GM12872 (cell line): ENCODE results near the gene ADGRV1.

Source experiments
- TF ChIP-seq, protein P1 (sequence below): IDR thresholded peaks from 3 replicates; pipeline ENCODE4 v1.5.1; 2011; ENCODE audit warnings: low read depth, mild to moderate bottlenecking, low read length, moderate library complexity; ENCODE audit not compliant: insufficient read depth

The ADGRV1 gene

DNA sequence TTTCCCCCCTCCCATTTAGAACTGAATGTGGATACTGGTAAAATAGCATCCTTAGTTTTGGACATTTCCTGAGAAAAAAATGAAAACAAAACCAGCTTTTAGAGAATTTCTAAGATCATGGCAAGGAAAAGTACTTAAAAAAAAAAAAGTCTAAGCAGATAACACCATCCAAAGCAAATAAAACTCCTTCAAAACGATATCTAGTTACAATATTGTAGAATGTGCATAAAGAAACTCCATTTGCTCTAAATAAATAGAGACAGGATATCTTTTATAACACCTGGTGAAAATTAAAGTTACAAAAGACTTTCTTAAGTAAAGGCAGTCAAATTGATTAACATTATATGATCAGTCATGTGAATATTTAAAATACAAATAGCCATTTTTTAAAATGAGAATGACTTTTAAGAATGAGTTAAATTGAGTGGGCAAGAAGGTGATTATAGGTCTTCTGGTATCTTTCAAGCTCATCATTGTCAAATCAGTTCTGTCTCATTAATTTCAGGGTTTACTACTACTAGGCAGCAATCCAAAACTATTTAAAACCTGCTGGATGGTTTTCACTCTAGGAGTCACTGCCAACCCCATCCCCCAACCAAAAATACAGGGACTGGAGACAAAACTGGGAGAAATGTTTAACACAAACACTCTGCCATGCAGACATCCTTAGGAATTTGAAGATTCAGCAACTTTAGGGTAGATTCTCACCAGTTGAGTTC is 382.6 kb downstream of the ADGRV1 start:
- TF ChIP-seq, protein P1, sequence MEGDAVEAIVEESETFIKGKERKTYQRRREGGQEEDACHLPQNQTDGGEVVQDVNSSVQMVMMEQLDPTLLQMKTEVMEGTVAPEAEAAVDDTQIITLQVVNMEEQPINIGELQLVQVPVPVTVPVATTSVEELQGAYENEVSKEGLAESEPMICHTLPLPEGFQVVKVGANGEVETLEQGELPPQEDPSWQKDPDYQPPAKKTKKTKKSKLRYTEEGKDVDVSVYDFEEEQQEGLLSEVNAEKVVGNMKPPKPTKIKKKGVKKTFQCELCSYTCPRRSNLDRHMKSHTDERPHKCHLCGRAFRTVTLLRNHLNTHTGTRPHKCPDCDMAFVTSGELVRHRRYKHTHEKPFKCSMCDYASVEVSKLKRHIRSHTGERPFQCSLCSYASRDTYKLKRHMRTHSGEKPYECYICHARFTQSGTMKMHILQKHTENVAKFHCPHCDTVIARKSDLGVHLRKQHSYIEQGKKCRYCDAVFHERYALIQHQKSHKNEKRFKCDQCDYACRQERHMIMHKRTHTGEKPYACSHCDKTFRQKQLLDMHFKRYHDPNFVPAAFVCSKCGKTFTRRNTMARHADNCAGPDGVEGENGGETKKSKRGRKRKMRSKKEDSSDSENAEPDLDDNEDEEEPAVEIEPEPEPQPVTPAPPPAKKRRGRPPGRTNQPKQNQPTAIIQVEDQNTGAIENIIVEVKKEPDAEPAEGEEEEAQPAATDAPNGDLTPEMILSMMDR, result no peak

DNA sequence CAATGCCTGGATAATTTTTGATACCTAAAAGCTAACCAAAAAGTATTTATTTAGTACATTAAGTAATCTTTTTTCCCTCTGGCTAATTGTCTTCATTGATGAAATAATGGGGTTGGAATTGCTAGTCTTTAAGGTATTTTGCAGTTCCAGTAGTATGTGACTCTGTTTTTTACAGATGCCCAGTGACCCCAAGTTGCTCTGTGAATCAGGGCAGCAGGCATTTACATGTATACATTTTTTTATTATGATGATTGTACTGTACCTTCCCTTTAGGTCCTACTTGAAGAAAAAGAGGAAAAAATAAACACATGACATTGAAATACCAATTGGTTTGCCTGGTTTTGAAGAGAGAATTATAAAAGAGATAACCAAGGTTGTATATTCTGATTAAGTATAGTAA is 385.5 kb downstream of the ADGRV1 start:
- TF ChIP-seq, protein P1, result no peak

DNA sequence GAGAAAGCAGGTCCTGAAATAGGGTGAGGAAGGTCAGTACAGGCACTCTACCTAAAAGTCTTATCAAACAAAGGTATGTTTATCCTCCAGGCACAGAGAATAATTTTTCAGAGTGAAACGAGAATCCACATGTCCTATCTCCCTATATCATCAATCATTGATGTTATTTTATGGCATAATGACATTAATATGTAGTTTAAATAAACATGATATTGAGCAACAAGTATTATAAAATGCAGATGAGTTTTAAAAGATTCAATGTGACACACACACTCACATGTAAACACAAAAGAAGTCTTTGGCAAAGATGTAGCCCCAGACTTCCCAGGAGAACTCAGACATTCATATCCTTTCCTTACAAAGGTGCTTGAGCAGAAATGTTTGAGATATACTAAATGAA is 389.1 kb downstream of the ADGRV1 start:
- TF ChIP-seq, protein P1, result no peak

DNA sequence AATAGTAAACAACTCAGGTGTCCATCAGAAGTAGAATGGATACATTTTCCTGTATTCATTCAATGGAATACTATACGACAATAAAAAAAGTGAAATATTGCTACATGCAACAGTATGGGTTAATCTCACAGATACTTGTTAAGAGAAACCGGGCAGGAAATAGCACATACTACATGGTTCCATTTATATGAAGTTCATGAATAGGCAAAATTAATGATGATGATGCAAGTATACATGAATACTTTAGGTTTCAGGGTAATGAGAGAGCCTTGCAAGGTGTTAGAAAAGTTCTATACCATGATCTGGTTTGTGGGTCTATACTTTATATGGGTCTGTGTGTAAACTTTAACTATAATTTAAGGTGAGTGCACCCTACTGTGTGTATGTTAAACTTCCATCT is 390.4 kb downstream of the ADGRV1 start:
- TF ChIP-seq, protein P1, result no peak

DNA sequence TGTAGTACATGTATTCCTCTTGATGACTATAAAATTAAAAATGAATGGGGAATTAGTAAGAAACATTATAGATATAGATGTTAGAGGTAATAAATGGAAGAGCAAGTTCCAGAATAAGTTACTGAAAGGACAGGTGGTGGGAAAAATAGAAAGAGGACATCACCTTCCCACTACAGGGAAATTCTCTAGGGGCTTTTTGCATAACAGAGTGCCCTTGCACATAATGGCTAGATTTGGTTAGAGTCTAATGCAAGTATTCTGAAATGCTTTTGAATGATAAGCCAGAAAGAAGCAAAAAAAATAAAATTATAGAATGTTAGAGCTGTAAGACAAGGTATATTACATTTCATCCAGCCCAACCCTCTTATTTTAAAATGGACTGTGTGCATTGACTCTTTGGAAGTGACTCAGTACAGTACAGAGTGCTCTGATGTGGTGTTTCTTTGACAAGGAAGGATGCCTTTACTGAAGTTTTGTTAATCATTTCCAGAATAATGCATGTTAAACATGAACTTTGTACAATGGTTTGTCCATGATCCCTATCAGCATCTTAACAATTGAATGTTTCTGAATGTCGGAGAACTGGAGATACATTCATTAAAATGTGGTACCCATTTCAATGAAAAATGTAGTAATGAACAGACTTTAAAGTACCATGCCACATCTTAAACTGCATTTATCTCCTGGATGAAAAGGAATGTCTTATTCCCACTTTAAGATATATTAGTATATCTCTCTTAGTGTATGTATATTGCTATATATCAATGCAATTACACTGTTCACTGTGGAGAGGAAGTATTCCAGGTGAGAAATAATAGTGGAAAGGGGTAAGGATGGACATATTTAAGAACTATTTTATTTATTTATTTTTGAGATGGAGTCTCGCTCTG is 391.1 kb downstream of the ADGRV1 start:
- TF ChIP-seq, protein P1, result no peak

DNA sequence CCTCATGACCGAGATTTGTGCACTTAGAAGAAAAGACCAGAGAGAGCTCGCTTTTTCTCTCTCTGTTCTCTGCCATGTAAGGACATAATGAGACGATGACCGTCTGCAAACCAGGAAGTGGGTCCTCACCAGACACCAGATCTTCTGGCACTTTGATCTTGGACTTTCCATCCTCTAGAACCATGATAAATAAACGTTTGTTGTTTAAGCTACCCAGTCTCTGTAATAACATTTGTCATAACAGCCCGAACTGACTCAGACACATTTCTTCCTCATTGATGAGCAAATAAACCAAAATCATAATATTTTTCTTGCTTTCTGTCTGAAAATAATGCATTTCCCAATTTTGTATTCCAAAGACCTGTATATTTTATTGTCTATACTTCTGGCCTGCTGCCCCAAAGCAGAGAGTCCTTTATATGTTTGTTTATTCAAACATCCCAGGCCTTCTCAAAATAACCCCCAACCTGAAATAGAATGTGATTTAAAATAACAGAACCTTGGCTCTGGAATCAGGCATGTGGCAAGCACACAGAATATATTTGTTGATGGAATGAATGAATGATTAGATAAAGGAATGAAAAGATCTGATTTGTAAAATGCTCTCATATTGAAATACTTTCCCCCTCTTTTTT is 396.5 kb downstream of the ADGRV1 start:
- TF ChIP-seq, protein P1, result no peak

DNA sequence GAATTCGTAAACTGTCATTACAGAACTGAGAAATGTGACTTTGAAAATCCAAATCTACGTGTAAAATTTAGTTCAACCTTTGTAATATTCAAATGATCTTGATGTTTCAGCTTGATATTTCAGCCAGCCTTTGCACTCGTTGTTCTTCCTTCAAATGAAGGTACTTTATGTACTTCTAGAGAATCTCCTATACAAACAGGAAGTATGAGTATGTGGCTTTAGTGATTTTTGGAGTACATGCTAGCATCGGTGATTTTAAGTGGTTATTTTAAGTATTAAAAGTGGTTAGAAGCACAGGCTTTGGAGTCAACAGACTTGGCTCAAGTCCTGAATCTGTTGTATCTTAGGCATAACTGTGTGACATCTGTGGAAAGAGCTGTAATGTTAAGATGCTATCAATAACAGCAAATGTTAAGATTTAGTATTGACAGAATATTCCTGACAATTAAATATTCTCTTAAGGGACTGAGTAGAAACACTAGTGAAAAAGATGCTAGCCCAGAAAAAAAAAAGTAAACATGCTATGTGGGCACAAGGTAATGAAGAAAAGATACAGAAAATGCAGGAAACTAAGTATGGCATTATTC is 398.0 kb downstream of the ADGRV1 start:
- TF ChIP-seq, protein P1, result no peak
